Adrenal gland (tissue), 19 donors: ENCODE results near the gene SLC25A11. TPM values are rescaled to one million over a fixed set of nuclear protein-coding genes. Genes with fewer than 3 reads are reported as not detected.

Experiments
- DNase-seq, 7 donors: peaks; one replicate each; pipeline ENCODE4 v3.0.0-alpha.2; 2019 to 2020
- H3K27ac ChIP-seq, 5 donors: fragments of 200-600 bp; sonication (generic) in 4 of 5; 1 replicate in 3 of 5; 2 replicates in 2 of 5; pipeline versions ENCODE4 v1.5.1 to v1.8.0; 2016 to 2020; ENCODE audit warnings: mild to moderate bottlenecking in 1 of 5
- H3K27me3 ChIP-seq: fragments of 200-600 bp; 2 replicates; pipeline ENCODE4 v1.8.0; 2021
- H3K36me3 ChIP-seq, 2 donors: fragments of 200-600 bp; replicated peaks in 1 of 2; 1 replicate in 1 of 2; 2 replicates in 1 of 2; pipeline versions ENCODE4 v1.5.1 to v1.8.0; 2018 to 2022
- H3K4me1 ChIP-seq, 2 donors: fragments of 200-600 bp; replicated peaks in 1 of 2; 1 replicate in 1 of 2; 2 replicates in 1 of 2; pipeline versions ENCODE4 v1.5.1 to v1.8.0; 2018 to 2021
- H3K4me3 ChIP-seq, 4 donors: fragments of 200-600 bp; sonication (generic) in 3 of 4; one replicate each; pipeline ENCODE4 v1.5.1; 2016 to 2018
- H3K9me3 ChIP-seq, 3 donors: fragments of 200-600 bp; sonication (generic) in 1 of 3; replicated peaks in 1 of 3; 1 replicate in 2 of 3; 2 replicates in 1 of 3; pipeline versions ENCODE4 v1.5.1 to v1.8.0; 2016 to 2021
- POLR2A ChIP-seq, 2 donors: fragments of 450-650 bp; IDR thresholded peaks; one replicate each; pipeline ENCODE4 v1.6.1; 2017; ENCODE audit warnings: antibody characterized with exemption in 2 of 2, mild to moderate bottlenecking in 2 of 2, moderate library complexity in 1 of 2
- WGBS, 4 donors: extraction: QIAGEN DNeasy Blood & Tissue Kit in 2 of 4; methylation state at CpG; one replicate each; pipeline versions ENCODE4 v1.1.5 to v1.1.7; 2013 to 2017; 5-methylcytosine and 5-hydroxymethylcytosine counted together
- intact Hi-C, 2 donors: fragments of 100-400 bp; cut with DNase I; formaldehyde crosslinking; loops; one replicate each; pipeline versions ENCODE4 v1.14.1 to v1.15.0; 2022 to 2023
- long read RNA-seq, 10 donors: library from polyadenylated mRNA in 3 of 10; unstranded in 2 of 10; stranded (forward) in 1 of 10; transcript quantifications; one replicate each; pipeline ENCODE4 v2.0.0 and lab custom pipeline, GENCODE V29; 2021 to 2026
- polyA plus RNA-seq, 3 donors: library from polyadenylated mRNA; stranded (reverse); fragments of 200-250 nt in 2 of 3; fragments of 350-450 nt in 1 of 3; fragmentation: Illumina TruSeq in 1 of 3; extraction: RNeasy Lipid Tissue Mini Kit (QIAGEN cat#74804) in 1 of 3; gene quantifications; one replicate each; pipeline ENCODE4 v1.2.3, GENCODE V29; 2013 to 2014
- total RNA-seq, 9 donors: library from RNA; depleted of rRNA in 4 of 9; stranded (reverse); fragments of >200 nt in 4 of 9; fragments of 120-200 nt in 1 of 9; fragmentation: NEBNext Ultra II Directional in 1 of 9; extraction: Animal tissue kit (Norgen Biotek cat#: 25700) in 1 of 9; gene quantifications; one replicate each; pipeline versions ENCODE4 v1.1.0 to v1.2.4, GENCODE V29; 2013 to 2023
- TF ChIP-seq, protein P1 (sequence below), 6 experiments: fragments of 450-650 bp in 4 of 6; fragments of 200-600 bp in 2 of 6; sonication (generic) in 1 of 6; IDR thresholded peaks; 1 replicate in 5 of 6; 2 replicates in 1 of 6; pipeline versions ENCODE4 v1.5.1 to v1.8.0; 2016 to 2021; ENCODE audit warnings: antibody characterized with exemption in 6 of 6, mild to moderate bottlenecking in 2 of 6, moderate library complexity in 1 of 6
- donor health status: healthy with polysubstance abuse.
- donor health status: Bipolar disorder and iron deficiency.
- donor health status: DM: yes; HTN: yes; CAD: no.
- donor health status: DM: no; HTN: no; CAD: no.
- donor health status: DM: no; HTN: no; CAD: no.
- donor health status: DM: yes; HTN: yes; CAD: no.

SLC25A11 gene, protein sequence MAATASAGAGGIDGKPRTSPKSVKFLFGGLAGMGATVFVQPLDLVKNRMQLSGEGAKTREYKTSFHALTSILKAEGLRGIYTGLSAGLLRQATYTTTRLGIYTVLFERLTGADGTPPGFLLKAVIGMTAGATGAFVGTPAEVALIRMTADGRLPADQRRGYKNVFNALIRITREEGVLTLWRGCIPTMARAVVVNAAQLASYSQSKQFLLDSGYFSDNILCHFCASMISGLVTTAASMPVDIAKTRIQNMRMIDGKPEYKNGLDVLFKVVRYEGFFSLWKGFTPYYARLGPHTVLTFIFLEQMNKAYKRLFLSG
- total RNA-seq = 10 to 100 TPM; 60.2 to 77.7 (median 68.0) TPM
- 10 to 100 TPM; 37.8 to 57.1 (median 40.3) TPM for polyA plus RNA-seq
- long read RNA-seq, donor 1, transcript SLC25A11-201 (8 exons, 1,897 nt) = major isoform, 54 of 145 reads
- long read RNA-seq, donor 1, partial matches to known transcripts = 64 of 145 reads
- long read RNA-seq, donor 1, other reads (novel, unspliced or antisense) = 23 of 145 reads
- long read RNA-seq, donor 2, transcript SLC25A11-201 (8 exons, 1,897 nt) = major isoform, 23 of 23 reads
- long read RNA-seq, donor 2, partial matches to known transcripts = 0 of 23 reads
- long read RNA-seq, donor 2, other reads (novel, unspliced or antisense) = 0 of 23 reads
- long read RNA-seq, donor 3, transcript SLC25A11-201 (8 exons, 1,897 nt) = major isoform, 41 of 49 reads
- long read RNA-seq, donor 3, transcript SLC25A11-204 (6 exons, 2,176 nt) = minor isoform, 5 of 49 reads
- long read RNA-seq, donor 3, partial matches to known transcripts = 0 of 49 reads
- long read RNA-seq, donor 3, other reads (novel, unspliced or antisense) = 0 of 49 reads
- long read RNA-seq, donor 4, transcript SLC25A11-201 (8 exons, 1,897 nt) = major isoform, 107 of 110 reads
- long read RNA-seq, donor 4, partial matches to known transcripts = 1 of 110 reads
- long read RNA-seq, donor 4, other reads (novel, unspliced or antisense) = 1 of 110 reads
- long read RNA-seq, donor 5, transcript SLC25A11-202 (7 exons, 952 nt) = minor isoform, 7 of 218 reads
- long read RNA-seq, donor 5, transcript SLC25A11-201 (8 exons, 1,897 nt) = major isoform, 186 of 218 reads
- long read RNA-seq, donor 5, partial matches to known transcripts = 4 of 218 reads
- long read RNA-seq, donor 5, other reads (novel, unspliced or antisense) = 19 of 218 reads
- long read RNA-seq, donor 6, transcript SLC25A11-201 (8 exons, 1,897 nt) = major isoform, 92 of 96 reads
- long read RNA-seq, donor 6, partial matches to known transcripts = 1 of 96 reads
- long read RNA-seq, donor 6, other reads (novel, unspliced or antisense) = 2 of 96 reads
- long read RNA-seq, donor 7, transcript SLC25A11-201 (8 exons, 1,897 nt) = major isoform, 20 of 20 reads
- long read RNA-seq, donor 7, partial matches to known transcripts = 0 of 20 reads
- long read RNA-seq, donor 7, other reads (novel, unspliced or antisense) = 0 of 20 reads
- long read RNA-seq, donor 8, transcript SLC25A11-201 (8 exons, 1,897 nt) = major isoform, 57 of 58 reads
- long read RNA-seq, donor 8, partial matches to known transcripts = 0 of 58 reads
- long read RNA-seq, donor 8, other reads (novel, unspliced or antisense) = 0 of 58 reads
- long read RNA-seq, donor 9, transcript SLC25A11-201 (8 exons, 1,897 nt) = major isoform, 21 of 36 reads
- long read RNA-seq, donor 9, partial matches to known transcripts = 15 of 36 reads
- long read RNA-seq, donor 9, other reads (novel, unspliced or antisense) = 0 of 36 reads
- long read RNA-seq, donor 10, transcript SLC25A11-201 (8 exons, 1,897 nt) = major isoform, 30 of 31 reads
- long read RNA-seq, donor 10, partial matches to known transcripts = 0 of 31 reads
- long read RNA-seq, donor 10, other reads (novel, unspliced or antisense) = 0 of 31 reads

DNA sequence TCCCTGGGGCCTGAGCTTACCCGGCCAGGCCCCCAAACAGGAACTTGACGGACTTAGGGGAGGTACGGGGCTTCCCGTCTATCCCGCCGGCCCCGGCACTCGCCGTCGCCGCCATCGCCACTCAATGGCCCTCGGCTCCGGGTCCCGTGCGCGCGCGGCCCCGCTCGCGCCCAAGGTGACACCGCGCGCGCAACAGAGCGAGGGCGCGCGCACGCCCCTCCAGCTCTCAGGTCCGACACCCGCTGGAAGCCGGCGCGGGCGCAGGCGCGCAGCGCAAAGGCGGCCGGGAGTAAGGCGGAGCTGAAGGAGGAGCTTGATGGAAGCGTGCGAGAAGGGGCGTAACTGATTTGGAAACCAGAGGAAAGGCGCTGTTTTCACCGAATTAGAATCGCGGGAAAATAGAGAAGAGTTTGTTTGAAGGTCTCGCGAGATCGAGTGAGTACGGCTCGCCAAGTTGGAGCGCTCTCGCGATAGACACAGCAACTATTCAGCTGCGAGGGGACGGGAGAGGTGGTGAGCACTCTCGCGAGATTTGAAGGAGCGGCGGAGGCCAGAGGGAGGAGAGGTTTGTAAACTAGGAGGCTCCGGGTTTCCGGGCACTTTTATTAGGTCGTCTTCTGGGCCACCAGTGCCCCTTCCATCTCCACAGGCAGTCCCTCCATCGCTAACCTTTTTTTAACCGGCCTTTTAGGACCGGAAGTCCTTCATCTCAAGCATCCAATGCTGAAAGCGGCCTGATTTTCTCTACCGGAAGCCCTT, at the start of gene SLC25A11, which contains the start of gene RNF167:
Gene SLC25A11 (minus strand): TSS at position 251 of the 759 bp plus-strand sequence. CDS start 136 bp downstream, at position 115.
Gene RNF167 (plus strand): TSS at position 473 of the 759 bp plus-strand sequence. CDS start 642 bp downstream, outside the sequence.
- no peaks in the 10 kb centered on the region for H3K9me3 ChIP-seq
- intact Hi-C loops = loop anchor here (5.0 to 10.0 kb wide), 2 partner anchors 45 to 57 kb away; partner anchors contain the start of genes CAMTA2 (in 1 of the 2), INCA1 (in 1 of the 2) and KIF1C (in 1 of the 2)
- peak in 1 of 2 donors; percentile 56 for TF ChIP-seq POLR2A (IDR thresholded peaks at IDR 0.05)
- TF ChIP-seq, protein P1, sequence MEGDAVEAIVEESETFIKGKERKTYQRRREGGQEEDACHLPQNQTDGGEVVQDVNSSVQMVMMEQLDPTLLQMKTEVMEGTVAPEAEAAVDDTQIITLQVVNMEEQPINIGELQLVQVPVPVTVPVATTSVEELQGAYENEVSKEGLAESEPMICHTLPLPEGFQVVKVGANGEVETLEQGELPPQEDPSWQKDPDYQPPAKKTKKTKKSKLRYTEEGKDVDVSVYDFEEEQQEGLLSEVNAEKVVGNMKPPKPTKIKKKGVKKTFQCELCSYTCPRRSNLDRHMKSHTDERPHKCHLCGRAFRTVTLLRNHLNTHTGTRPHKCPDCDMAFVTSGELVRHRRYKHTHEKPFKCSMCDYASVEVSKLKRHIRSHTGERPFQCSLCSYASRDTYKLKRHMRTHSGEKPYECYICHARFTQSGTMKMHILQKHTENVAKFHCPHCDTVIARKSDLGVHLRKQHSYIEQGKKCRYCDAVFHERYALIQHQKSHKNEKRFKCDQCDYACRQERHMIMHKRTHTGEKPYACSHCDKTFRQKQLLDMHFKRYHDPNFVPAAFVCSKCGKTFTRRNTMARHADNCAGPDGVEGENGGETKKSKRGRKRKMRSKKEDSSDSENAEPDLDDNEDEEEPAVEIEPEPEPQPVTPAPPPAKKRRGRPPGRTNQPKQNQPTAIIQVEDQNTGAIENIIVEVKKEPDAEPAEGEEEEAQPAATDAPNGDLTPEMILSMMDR (IDR thresholded peaks at IDR 0.05) = no peak
- peaks cover 0 to 44% of the 10 kb centered on the region in 2 donors for H3K36me3 ChIP-seq
- no peaks in the 10 kb centered on the region for H3K27me3 ChIP-seq
- DNase-seq = peak; percentile 94 to 99 (median 98)
- peak within 1 kb of the TSS; percentile 50 to 95 (median 80) for H3K4me3 ChIP-seq
- H3K27ac ChIP-seq = peak within 1 kb of the TSS; percentile 79 to 93 (median 90)
- peaks cover 21 to 34% of the 10 kb centered on the region in 2 donors for H3K4me1 ChIP-seq
- WGBS, 4 donors = 0 to 1% (median 0%) methylated on average over 32 to 72 of the region's 72 CpGs

DNA sequence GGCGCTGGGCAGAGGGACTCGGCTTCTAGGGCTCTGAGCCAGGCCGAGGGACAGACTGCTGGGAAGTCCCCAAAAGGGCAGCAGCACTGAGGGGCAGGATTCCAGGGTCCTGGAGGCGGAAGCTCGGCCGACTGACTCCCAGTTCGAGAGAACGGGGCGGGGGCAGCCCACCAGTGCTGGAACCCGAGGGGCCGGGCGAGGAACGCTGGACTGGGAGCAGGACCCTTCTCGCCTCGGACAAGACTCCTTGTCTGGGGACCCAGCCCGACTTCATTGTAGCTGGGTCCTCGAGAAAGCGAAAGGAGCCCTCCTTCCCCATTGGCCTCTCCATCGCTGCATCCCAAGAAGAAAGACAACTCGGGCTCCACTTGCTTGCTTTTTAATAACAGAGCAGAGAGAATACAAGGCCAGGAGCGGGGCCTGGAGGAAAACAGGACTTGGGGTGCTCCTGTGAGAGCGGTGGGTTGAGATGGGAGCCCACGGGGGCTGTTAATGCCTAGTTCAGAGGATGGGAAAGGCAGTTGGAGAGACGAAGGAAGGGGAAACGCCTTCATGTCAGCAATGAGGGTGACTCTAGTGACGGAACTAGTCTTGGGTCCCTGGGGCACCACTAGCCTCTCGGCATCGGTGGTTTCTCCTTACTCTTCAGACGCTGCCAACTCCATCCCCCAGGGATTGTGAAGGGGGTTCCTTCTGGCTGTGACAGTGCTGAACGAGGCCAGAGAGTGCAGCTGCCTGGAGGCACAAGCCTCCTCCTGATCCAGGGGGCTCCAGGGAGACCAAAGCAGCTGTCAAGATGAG, 48.1 kb upstream of the SLC25A11 start:
- intact Hi-C loops = loop anchor here (5.0 to 10.0 kb wide), 4 partner anchors 53 to 83 kb away; partner anchors contain the start of genes CHRNE (in 1 of the 2) and GP1BA (in 1 of the 2)
- 2 to 4% (median 2%) methylated on average over 18 to 30 of the region's 30 CpGs for WGBS, 4 donors
- TF ChIP-seq, protein P1 (IDR thresholded peaks at IDR 0.05) = no peak
- TF ChIP-seq POLR2A (IDR thresholded peaks at IDR 0.05) = peak in 1 of 2 donors; percentile 3
- no peaks in the 10 kb centered on the region for H3K27me3 ChIP-seq
- peak overlapping the region; percentile 25 to 93 (median 66) for H3K4me3 ChIP-seq
- no peaks in the 10 kb centered on the region for H3K9me3 ChIP-seq
- no peak for DNase-seq
- H3K4me1 ChIP-seq = peaks cover 13 to 24% of the 10 kb centered on the region in 2 donors
- peak overlapping the region; percentile 15 to 95 (median 89) for H3K27ac ChIP-seq
- H3K36me3 ChIP-seq = peaks cover 0 to 16% of the 10 kb centered on the region in 2 donors
